MM.1S (cell line): Measurements from ENCODE around the gene CDS2.

Source experiments
- CTCF ChIP-seq: fragments of 300-600 bp; sonication (generic); IDR thresholded peaks from 2 replicates; pipeline ENCODE4 v1.5.1; 2016; ENCODE audit warnings: antibody characterized with exemption, low read length, mixed read lengths
- EZH2phosphoT487 ChIP-seq: fragments of 300-600 bp; sonication (generic); IDR thresholded peaks from 2 replicates; pipeline ENCODE4 v1.6.1; 2018; ENCODE audit warnings: antibody characterized with exemption, low read length

- TF ChIP-seq CTCF = no peak
- no peak for TF ChIP-seq EZH2phosphoT487
These were observed 55.1 kb downstream of the CDS2 start for GRCh38 chr20:5181958-5182357.
